K562 (cell line): Measurements from ENCODE around the gene XRRA1. TPM values are rescaled to one million over a fixed set of nuclear protein-coding genes. Genes with fewer than 3 reads are reported as not detected.

Source experiments
- ATAC-seq: fragments of 200-7000 bp; cut with Tn5 transposase; 3 replicates; pipeline ENCODE4 v1.9.1; 2020; ENCODE audit warnings: moderate library complexity
- BruUV-seq: library from RNA; stranded (reverse); fragments of 400-500 nt; replicated peaks from 2 replicates; lab custom pipeline; 2021; lab: Mats Ljungman, UMichigan
- CTCF ChIA-PET: fragments of 300-600 bp; formaldehyde crosslinking; extraction: SDS; loops from one replicate; lab custom pipeline; 2021; ENCODE audit warnings: low intra/inter-chr PET ratio; lab: Yijun Ruan, JAX
- POLR2A ChIA-PET: fragments of 300-600, 350-650 bp; sonication (Branson Sonifier 250); formaldehyde crosslinking; extraction: SDS; loops from one replicate; lab custom pipeline; 2021; ENCODE audit warnings: antibody characterized with exemption, inconsistent platforms; lab: Yijun Ruan, JAX
- DNase-seq, 4 experiments: peaks; one replicate each; pipeline versions ENCODE4 v3.0.0 to v3.0.0-alpha.2; 2011 to 2018; ENCODE audit warnings: low spot score in 3 of 4, mixed read lengths in 3 of 4; ENCODE audit errors: extremely low read depth in 1 of 4
- FAIRE-seq: peaks from 2 replicates; lab custom pipeline; 2011; peaks lifted over from hg19 to GRCh38; lab: Jason Lieb, UNC
- H2AFZ ChIP-seq: 2 replicates; pipeline ENCODE4 v1.6.0; 2011; ENCODE audit warnings: low read depth, low read length, control low read depth, inconsistent platforms
- H3K27ac ChIP-seq: fragments of 200-600 bp; 3 replicates; pipeline ENCODE4 v1.8.0; 2011; ENCODE audit warnings: low read depth, mild to moderate bottlenecking, control low read depth, inconsistent platforms, low read length, moderate library complexity, mixed read lengths; ENCODE audit errors: extremely low read depth
- H3K27me3 ChIP-seq, 2 experiments: fragments of 300-600 bp in 1 of 2; 2 replicates in 1 of 2; 3 replicates in 1 of 2; pipeline versions ENCODE4 v1.6.0 to v1.8.0; 2011; ENCODE audit warnings: inconsistent platforms in 2 of 2, low read length in 2 of 2, mild to moderate bottlenecking in 1 of 2, mixed read lengths in 1 of 2, moderate library complexity in 1 of 2; ENCODE audit not compliant: control insufficient read depth in 2 of 2, insufficient read depth in 2 of 2
- H3K36me3 ChIP-seq: fragments of 300-600 bp; 3 replicates; pipeline ENCODE4 v1.8.0; 2011; ENCODE audit warnings: mild to moderate bottlenecking, low read length, inconsistent platforms; ENCODE audit not compliant: control insufficient read depth, insufficient read depth
- H3K4me1 ChIP-seq, 2 experiments: fragments of 200-600 bp in 1 of 2; replicated peaks in 1 of 2; 2 replicates in 1 of 2; 3 replicates in 1 of 2; pipeline versions ENCODE4 v1.5.1 to v1.8.0; 2011; ENCODE audit warnings: inconsistent platforms in 2 of 2, low read length in 2 of 2, mild to moderate bottlenecking in 1 of 2, mixed read lengths in 1 of 2, moderate library complexity in 1 of 2; ENCODE audit not compliant: control insufficient read depth in 2 of 2, insufficient read depth in 2 of 2
- H3K4me2 ChIP-seq: 2 replicates; pipeline ENCODE4 v1.6.1; 2011; ENCODE audit warnings: low read length, control low read depth, inconsistent platforms, mixed read lengths; ENCODE audit not compliant: insufficient read depth
- H3K4me3 ChIP-seq: fragments of 200-600 bp; sonication (generic), shearing (Covaris generic); 2 replicates; pipeline ENCODE4 v1.5.1; 2016; ENCODE audit warnings: control low read depth, inconsistent platforms
- H3K79me2 ChIP-seq: fragments of 200-600 bp; 3 replicates; pipeline ENCODE4 v1.8.0; 2011; ENCODE audit warnings: low read length, inconsistent platforms; ENCODE audit not compliant: control insufficient read depth, insufficient read depth
- H3K9ac ChIP-seq, 2 experiments: 2 replicates each; pipeline versions ENCODE4 v1.6.0 to v1.6.1; 2011; ENCODE audit warnings: low read depth in 2 of 2, low read length in 2 of 2, control low read depth in 1 of 2, inconsistent platforms in 1 of 2, mild to moderate bottlenecking in 1 of 2, mixed read lengths in 1 of 2; ENCODE audit not compliant: insufficient read depth in 1 of 2
- H3K9me1 ChIP-seq: one replicate; pipeline ENCODE4 v1.6.0; 2011; ENCODE audit warnings: inconsistent platforms, mild to moderate bottlenecking, low read length, moderate library complexity; ENCODE audit not compliant: control insufficient read depth, insufficient read depth
- H3K9me3 ChIP-seq: replicated peaks from 2 replicates; pipeline ENCODE4 v1.5.1; 2011; ENCODE audit warnings: low read depth, low read length, inconsistent platforms; ENCODE audit not compliant: control insufficient read depth, insufficient read depth
- H4K20me1 ChIP-seq: replicated peaks from 2 replicates; pipeline ENCODE4 v1.6.1; 2011; ENCODE audit warnings: low read length, inconsistent platforms, mixed read lengths; ENCODE audit not compliant: control insufficient read depth, insufficient read depth
- CBX5 ChIP-seq: IDR thresholded peaks from 2 replicates; pipeline ENCODE4 v1.6.1; 2014; ENCODE audit warnings: low read depth, borderline replicate concordance
- ELK3 ChIP-seq: fragments of 450-650 bp; formaldehyde crosslinking; IDR thresholded peaks from 2 replicates; pipeline ENCODE4 v1.4.0; 2020; ENCODE audit warnings: mild to moderate bottlenecking
- ERF ChIP-seq: fragments of 450-650 bp; formaldehyde crosslinking; IDR thresholded peaks from 2 replicates; pipeline ENCODE4 v1.4.0; 2020; ENCODE audit warnings: mild to moderate bottlenecking, mixed read lengths
- GTF3C2 ChIP-seq: IDR thresholded peaks from 3 replicates; pipeline ENCODE4 v1.6.1; 2011; ENCODE audit warnings: borderline replicate concordance, mild to moderate bottlenecking, moderate library complexity; ENCODE audit not compliant: insufficient read length; ENCODE audit errors: extremely low read depth
- HLTF ChIP-seq: fragments of 450-650 bp; IDR thresholded peaks from 2 replicates; pipeline ENCODE4 v1.6.1; 2016
- RAD21 ChIP-seq, 2 experiments: fragments of 250-450 bp in 1 of 2; fragments of 450-650 bp in 1 of 2; sonication (Bioruptor Pico) in 1 of 2; formaldehyde crosslinking in 1 of 2; IDR thresholded peaks in 1 of 2; conservative IDR thresholded peaks in 1 of 2; 2 replicates each; pipeline versions ENCODE4 v1.4.0 to v1.8.0; 2020 to 2022; ENCODE audit warnings: mild to moderate bottlenecking in 2 of 2, moderate library complexity in 1 of 2
- RFX5 ChIP-seq: IDR thresholded peaks from 2 replicates; pipeline ENCODE4 v1.6.1; 2011; ENCODE audit warnings: low read depth, mild to moderate bottlenecking, improper control_type of control experiment, low read length
- TRIM24 ChIP-seq, 2 experiments: fragments of 450-650 bp; IDR thresholded peaks; 2 replicates each; pipeline ENCODE4 v1.6.1; 2016
- TRIM28 ChIP-seq: fragments of 450-650 bp; IDR thresholded peaks from 2 replicates; pipeline ENCODE4 v1.6.1; 2017
- UBTF ChIP-seq, 2 experiments: IDR thresholded peaks; 2 replicates each; pipeline ENCODE4 v1.6.1; 2012; ENCODE audit warnings: improper control_type of control experiment in 2 of 2, low read depth in 2 of 2, low read length in 2 of 2, borderline replicate concordance in 1 of 2
- ZNF280A ChIP-seq: fragments of 450-650 bp; IDR thresholded peaks from 2 replicates; pipeline ENCODE4 v1.6.1; 2018; ENCODE audit warnings: mild to moderate bottlenecking, low read depth; ENCODE audit not compliant: partially characterized antibody
- ZNF445 ChIP-seq: fragments of 250-450 bp; sonication (Bioruptor Pico); IDR thresholded peaks from 2 replicates; pipeline ENCODE4 v1.4.0; 2020; ENCODE audit warnings: low read depth, mild to moderate bottlenecking, moderate library complexity
- WGBS: fragments of 100-300 bp; shearing (Covaris generic); methylation state at CpG from one replicate; pipeline ENCODE4 v1.1.6; 2016; ENCODE audit warnings: low coverage, mixed read lengths; ENCODE audit not compliant: insufficient coverage; ENCODE audit errors: missing lambda C conversion rate; 5-methylcytosine and 5-hydroxymethylcytosine counted together
- in situ Hi-C: fragments of 300-500 bp; cut with MboI; formaldehyde crosslinking; loops from 4 replicates; pipeline ENCODE4 v1.15.0; 2018; ENCODE audit warnings: inconsistent platforms, mixed read lengths
- intact Hi-C: fragments of 100-400 bp; cut with micrococcal nuclease; formaldehyde crosslinking; loops from 2 replicates; pipeline ENCODE4 v1.14.2; 2022
- polyA plus RNA-seq, 8 experiments: library from polyadenylated mRNA; depleted of rRNA in 4 of 8; stranded (reverse) in 5 of 8; unstranded in 3 of 8; fragments of >200 nt; fragmentation: Nextera tagmentation in 2 of 8; fragmentation: Illumina TruSeq in 1 of 8; extraction: Ambion mirVana in 2 of 8; extraction: Trizol in 1 of 8; gene quantifications; 2 replicates each; pipeline versions ENCODE4 v1.2.1 to v1.2.3, GENCODE V29; 2011 to 2014; ENCODE audit warnings: inconsistent platforms in 1 of 8, missing spikeins in 1 of 8
- total RNA-seq, 7 experiments: library from RNA; depleted of rRNA in 6 of 7; stranded (reverse); fragments of >200 nt in 6 of 7; fragmentation: Illumina TruSeq in 2 of 7; extraction: Trizol in 2 of 7; gene quantifications; 2 replicates each; pipeline versions ENCODE4 v1.2.1 to v1.2.3, GENCODE V29; 2011 to 2021; ENCODE audit warnings: low replicate concordance in 1 of 7

Gene XRRA1
- total and polyA plus RNA-seq, 9 of the 15 experiments (the other 6 are each of a cell fraction or from before 2014, with no cell fraction given): 5.0 to 22.5 (median 16.0) TPM

- TF ChIP-seq GTF3C2: peak; percentile 35
- peak; percentile 63; the same call in 1 of the 2 replicates for TF ChIP-seq CBX5
- TF ChIP-seq RFX5: no peak
- TF ChIP-seq RAD21 (CRISPR knock-in tag; conservative IDR thresholded peaks at IDR 0.05 in 1 of 2, IDR thresholded peaks at IDR 0.05 in 1 of 2): peak in 1 of 2 experiments; percentile 28; a peak in 1 of 4 replicates
- TF ChIP-seq TRIM28: peak; percentile 82
- no peak for TF ChIP-seq ERF (CRISPR knock-in tag)
Measured at GRCh38 chr11:74877132-74877531, 71.8 kb downstream of the XRRA1 start (continued).

GRCh38 chr11:74871037-74871436 is 77.9 kb downstream of the XRRA1 start:
- no peaks in the 10 kb centered on the region for H3K79me2 ChIP-seq
- no peaks in the 10 kb centered on the region for H4K20me1 ChIP-seq
- H3K4me1 ChIP-seq: no peaks in the 10 kb centered on the region
- ChIA-PET CTCF (interaction anchor here (0.7 kb wide), 1 partner anchor 356 kb away, joined by 3 read pairs; no protein-coding TSS in a partner anchor), POLR2A (interaction anchor here (0.8 kb wide), 1 partner anchor 12 kb away, joined by 3 read pairs; no protein-coding TSS in a partner anchor)
- FAIRE-seq (no peak), ATAC-seq (no peak), DNase-seq (peak in 2 of 4 experiments; percentile 13 to 17)
- H3K27ac ChIP-seq: no peak overlapping the region
- no peak overlapping the region for H3K9ac ChIP-seq
- H3K36me3 ChIP-seq: peaks cover 6% of the 10 kb centered on the region; the same call in 2 of the 3 replicates
- H2AFZ ChIP-seq: no peak overlapping the region
- H3K9me3 ChIP-seq: peaks cover 28% of the 10 kb centered on the region
- WGBS: 87% methylated on average over 2 of the region's 2 CpGs
- BruUV-seq: no TSS peak
- H3K27me3 ChIP-seq: no peaks in the 10 kb centered on the region
- in situ Hi-C loops (no loop called here), intact Hi-C loops (loop anchor here (2.0 kb wide), 1 partner anchor 168 kb away; no protein-coding TSS in a partner anchor)
- no peaks in the 10 kb centered on the region for H3K9me1 ChIP-seq
- no peak overlapping the region for H3K4me3 ChIP-seq
- no peak overlapping the region for H3K4me2 ChIP-seq
- TF ChIP-seq UBTF (IDR thresholded peaks at IDR 0.05; ENCODE audit: borderline replicate concordance in 1 of 2, low read depth in 2 of 2, low read length in 2 of 2): no peak
- 0 out of 2 replicates have a peak, but pooled peaks have one; percentile 65 for TF ChIP-seq ZNF445 (CRISPR knock-in tag)
- TF ChIP-seq TRIM24 (IDR thresholded peaks at IDR 0.05): peak in 1 of 2 experiments; percentile 38; a peak in 1 of 4 replicates
- peak; percentile 57; the same call in 1 of the 2 replicates for TF ChIP-seq HLTF
- TF ChIP-seq ELK3: no peak
- peak; percentile 72 for TF ChIP-seq ZNF280A
